ENCODE results near the gene SARDH.

The SARDH gene

DNA sequence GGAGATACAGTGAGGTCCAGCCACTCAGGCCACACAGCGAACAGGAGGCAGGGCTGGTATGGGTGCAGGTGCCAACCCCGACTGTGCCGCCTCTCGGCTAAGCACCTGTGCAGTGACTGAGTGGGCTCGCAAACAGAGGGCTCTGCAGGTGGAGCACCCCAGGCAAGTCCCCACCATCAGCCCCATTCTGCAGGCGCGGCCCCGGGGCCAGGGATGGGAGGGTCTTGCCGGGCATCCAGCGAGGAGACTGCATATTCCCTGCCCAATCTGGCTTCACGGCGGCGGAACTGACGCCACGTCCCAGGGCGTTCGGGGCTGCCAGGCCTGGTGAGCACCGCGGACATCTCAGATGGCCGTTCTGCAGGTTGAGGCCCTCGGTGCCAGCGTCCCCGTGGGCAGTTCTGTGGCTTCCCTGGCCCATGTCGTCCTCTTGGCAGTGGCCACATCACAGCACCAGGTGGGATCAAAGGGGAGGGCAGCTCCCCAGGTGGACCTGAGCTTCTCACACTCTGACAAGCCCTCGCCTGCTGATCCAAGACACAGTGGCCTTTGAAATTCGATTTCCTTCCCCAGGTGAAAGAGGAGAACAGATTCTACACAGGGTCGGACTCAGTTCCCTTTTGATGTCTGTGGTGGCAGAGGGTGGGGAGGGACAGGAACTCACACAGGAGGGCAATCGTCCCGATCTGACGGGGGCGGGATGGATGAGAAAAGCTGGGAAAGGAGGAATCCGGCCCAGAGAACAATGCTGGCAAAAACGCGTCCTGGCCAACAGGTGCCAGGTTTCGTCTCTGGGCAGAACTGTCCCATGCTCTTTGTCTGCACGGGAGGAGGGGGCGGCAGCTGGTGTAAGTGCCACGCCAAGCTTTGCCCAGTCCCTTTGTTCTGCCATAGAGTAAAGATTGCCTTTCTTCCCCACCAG lies 83.2 kb downstream of the SARDH start:
- Histone ChIP-seq H3K27me3 (ENCODE audit: insufficient read depth, low read length) (peaks cover 47% of the 10 kb centered on the region), H3K9ac (ENCODE audit: low read depth, low read length) (no peak overlapping the region), H3K27ac (ENCODE audit: low read length) (no peak overlapping the region), H3K4me3 (ENCODE audit: low read length) (no peak overlapping the region), H3K36me3 (ENCODE audit: insufficient read depth, low read depth, low read length) (no peaks in the 10 kb centered on the region), H3K9me3 (ENCODE audit: insufficient read depth, low read depth, low read length) (no peaks in the 10 kb centered on the region), H3K4me1 (ENCODE audit: insufficient read depth, low read length) (no peaks in the 10 kb centered on the region; the same call in 1 of the 2 replicates)

DNA sequence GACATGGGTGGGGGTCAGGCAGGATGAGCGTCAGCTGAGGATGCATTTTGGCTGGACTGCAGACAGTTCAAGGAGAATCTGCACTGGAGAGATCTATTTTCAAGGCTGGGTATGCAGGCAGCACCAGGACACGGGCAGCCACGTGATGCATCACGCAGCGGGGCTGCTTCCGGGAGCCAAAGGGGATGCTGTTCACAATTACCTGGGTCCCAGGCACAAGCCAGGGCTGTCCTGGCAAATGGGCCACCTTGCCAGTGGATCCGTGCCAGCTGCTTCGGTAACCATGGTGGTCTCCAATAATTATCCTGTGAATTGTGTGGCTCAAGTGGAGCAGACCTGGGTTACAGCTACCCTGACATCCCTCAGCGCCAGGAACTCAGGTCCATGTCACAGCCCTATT lies 84.5 kb downstream of the SARDH start:
- no peaks in the 10 kb centered on the region; the same call in 1 of the 2 replicates for H3K4me1 ChIP-seq (ENCODE audit: insufficient read depth, low read length)
- H3K9ac ChIP-seq (ENCODE audit: low read depth, low read length) = no peak overlapping the region
- H3K36me3 ChIP-seq (ENCODE audit: insufficient read depth, low read depth, low read length) = no peaks in the 10 kb centered on the region
- H3K27me3 ChIP-seq (ENCODE audit: insufficient read depth, low read length) = peaks cover 33% of the 10 kb centered on the region
- no peaks in the 10 kb centered on the region for H3K9me3 ChIP-seq (ENCODE audit: insufficient read depth, low read depth, low read length)
- H3K4me3 ChIP-seq (ENCODE audit: low read length) = no peak overlapping the region
- no peak overlapping the region for H3K27ac ChIP-seq (ENCODE audit: low read length)

DNA sequence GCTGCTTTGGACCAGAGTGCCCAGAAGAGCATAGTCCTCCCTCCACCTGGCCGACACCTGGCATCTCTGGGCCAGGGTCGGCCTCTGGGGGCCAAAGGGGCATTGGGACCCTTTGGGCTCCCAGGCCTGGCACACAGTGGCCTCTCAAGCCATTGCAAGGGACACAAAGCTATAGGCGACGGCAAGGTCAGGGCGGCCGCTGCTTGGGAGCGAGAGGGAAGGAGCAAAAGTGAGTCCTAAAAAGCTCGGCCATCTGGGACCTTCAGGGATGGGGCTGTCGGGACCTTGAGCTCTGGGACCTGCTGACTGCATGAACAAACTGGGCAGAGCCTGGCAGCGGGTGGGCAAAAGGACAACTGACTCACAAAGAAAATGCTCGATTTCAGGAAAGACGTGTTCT lies 88.1 kb downstream of the SARDH start:
- peaks cover 1% of the 10 kb centered on the region; the same call in 1 of the 2 replicates for H3K27me3 ChIP-seq (ENCODE audit: insufficient read depth, low read length)
- H3K36me3 ChIP-seq (ENCODE audit: insufficient read depth, low read depth, low read length) = no peaks in the 10 kb centered on the region
- H3K9ac ChIP-seq (ENCODE audit: low read depth, low read length) = no peak overlapping the region
- no peak overlapping the region for H3K4me3 ChIP-seq (ENCODE audit: low read length)
- H3K27ac ChIP-seq (ENCODE audit: low read length) = no peak overlapping the region
- H3K4me1 ChIP-seq (ENCODE audit: insufficient read depth, low read length) = no peaks in the 10 kb centered on the region
- no peaks in the 10 kb centered on the region for H3K9me3 ChIP-seq (ENCODE audit: insufficient read depth, low read depth, low read length)

DNA sequence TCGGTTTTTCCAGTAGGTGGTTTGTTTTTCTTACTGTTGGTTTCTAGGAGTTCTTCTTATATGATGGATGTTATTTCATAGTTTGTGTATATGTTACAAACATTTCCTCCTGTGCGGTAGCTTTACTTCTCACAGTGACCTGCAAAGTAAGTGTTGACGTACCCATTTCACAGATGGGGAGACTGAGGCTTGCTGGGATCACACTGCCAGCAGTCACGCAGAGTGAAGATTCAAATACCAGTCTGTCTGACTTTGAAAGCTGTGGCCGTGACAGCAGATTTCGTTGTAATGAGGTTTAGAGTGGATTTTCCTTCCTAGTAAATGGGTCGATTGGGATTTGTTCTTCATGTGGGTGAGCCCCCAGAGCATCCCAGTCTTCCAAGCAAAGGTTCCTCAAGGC lies 89.0 kb downstream of the SARDH start:
- H3K9me3 ChIP-seq (ENCODE audit: insufficient read depth, low read depth, low read length) = no peaks in the 10 kb centered on the region
- no peak overlapping the region for H3K4me3 ChIP-seq (ENCODE audit: low read length)
- no peaks in the 10 kb centered on the region; the same call in 1 of the 2 replicates for H3K27me3 ChIP-seq (ENCODE audit: insufficient read depth, low read length)
- no peak overlapping the region for H3K9ac ChIP-seq (ENCODE audit: low read depth, low read length)
- H3K27ac ChIP-seq (ENCODE audit: low read length) = no peak overlapping the region
- no peaks in the 10 kb centered on the region for H3K4me1 ChIP-seq (ENCODE audit: insufficient read depth, low read length)
- no peaks in the 10 kb centered on the region for H3K36me3 ChIP-seq (ENCODE audit: insufficient read depth, low read depth, low read length)

DNA sequence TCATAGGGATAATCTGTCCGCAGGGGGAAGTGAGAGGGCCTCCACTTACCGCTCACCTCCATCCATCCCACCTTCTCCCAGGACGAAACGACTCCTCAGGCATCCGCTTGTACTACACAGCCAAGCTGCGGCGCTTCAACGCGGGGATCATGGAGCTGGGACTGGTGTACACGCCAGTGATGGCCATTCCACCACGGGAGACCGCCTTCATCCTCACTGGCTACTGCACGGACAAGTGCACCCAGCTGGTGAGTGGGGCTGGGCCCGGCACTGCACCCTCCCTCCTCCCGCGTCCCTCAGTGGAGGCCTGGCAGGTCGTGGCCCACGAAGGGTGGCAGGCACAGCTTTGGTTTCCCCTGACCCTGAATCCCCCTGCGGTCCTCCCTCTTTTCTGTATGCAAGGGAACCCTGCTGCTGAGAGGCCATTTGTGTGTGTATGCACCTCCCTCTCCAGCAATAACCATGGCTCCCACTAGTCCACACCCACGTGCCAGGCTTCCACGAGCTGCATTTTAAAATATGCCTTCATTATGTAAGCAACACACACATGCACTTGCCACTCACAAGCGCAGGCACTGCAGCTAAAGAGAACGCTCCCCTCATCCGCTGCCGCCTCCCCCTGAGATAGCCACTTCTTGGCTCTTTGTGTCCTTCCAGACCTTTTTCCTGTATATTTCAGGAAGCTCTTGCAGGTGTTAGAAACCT lies 90.2 kb downstream of the SARDH start:
- Histone ChIP-seq H3K9me3 (ENCODE audit: insufficient read depth, low read depth, low read length) (no peaks in the 10 kb centered on the region), H3K36me3 (ENCODE audit: insufficient read depth, low read depth, low read length) (no peaks in the 10 kb centered on the region), H3K27ac (ENCODE audit: low read length) (no peak overlapping the region), H3K9ac (ENCODE audit: low read depth, low read length) (no peak overlapping the region), H3K27me3 (ENCODE audit: insufficient read depth, low read length) (no peaks in the 10 kb centered on the region; the same call in 1 of the 2 replicates), H3K4me3 (ENCODE audit: low read length) (no peak overlapping the region), H3K4me1 (ENCODE audit: insufficient read depth, low read length) (no peaks in the 10 kb centered on the region)

DNA sequence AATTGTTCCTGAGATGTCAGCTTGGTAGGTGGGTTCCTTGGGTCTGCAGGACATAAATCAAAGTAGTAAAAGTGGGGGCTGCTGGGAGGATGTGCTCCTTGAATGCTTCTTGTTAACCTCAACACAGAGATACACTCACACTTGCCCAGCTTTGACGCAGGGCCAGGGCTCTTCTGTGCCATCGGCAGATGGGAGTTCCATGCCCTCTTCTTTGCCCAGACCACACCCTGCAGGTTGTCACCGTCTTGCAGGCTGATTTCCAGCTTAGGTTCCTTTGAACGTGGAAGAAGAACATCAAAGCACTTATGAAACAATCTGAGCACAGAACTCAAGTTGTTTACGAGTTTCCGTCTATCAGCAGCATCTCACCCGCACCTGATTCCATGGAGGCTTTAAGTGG lies 91.0 kb downstream of the SARDH start:
- Histone ChIP-seq H3K9ac (ENCODE audit: low read depth, low read length) (no peak overlapping the region), H3K27ac (ENCODE audit: low read length) (no peak overlapping the region), H3K4me1 (ENCODE audit: insufficient read depth, low read length) (no peaks in the 10 kb centered on the region), H3K27me3 (ENCODE audit: insufficient read depth, low read length) (no peaks in the 10 kb centered on the region; the same call in 1 of the 2 replicates), H3K9me3 (ENCODE audit: insufficient read depth, low read depth, low read length) (no peaks in the 10 kb centered on the region), H3K36me3 (ENCODE audit: insufficient read depth, low read depth, low read length) (no peaks in the 10 kb centered on the region), H3K4me3 (ENCODE audit: low read length) (no peak overlapping the region)

DNA sequence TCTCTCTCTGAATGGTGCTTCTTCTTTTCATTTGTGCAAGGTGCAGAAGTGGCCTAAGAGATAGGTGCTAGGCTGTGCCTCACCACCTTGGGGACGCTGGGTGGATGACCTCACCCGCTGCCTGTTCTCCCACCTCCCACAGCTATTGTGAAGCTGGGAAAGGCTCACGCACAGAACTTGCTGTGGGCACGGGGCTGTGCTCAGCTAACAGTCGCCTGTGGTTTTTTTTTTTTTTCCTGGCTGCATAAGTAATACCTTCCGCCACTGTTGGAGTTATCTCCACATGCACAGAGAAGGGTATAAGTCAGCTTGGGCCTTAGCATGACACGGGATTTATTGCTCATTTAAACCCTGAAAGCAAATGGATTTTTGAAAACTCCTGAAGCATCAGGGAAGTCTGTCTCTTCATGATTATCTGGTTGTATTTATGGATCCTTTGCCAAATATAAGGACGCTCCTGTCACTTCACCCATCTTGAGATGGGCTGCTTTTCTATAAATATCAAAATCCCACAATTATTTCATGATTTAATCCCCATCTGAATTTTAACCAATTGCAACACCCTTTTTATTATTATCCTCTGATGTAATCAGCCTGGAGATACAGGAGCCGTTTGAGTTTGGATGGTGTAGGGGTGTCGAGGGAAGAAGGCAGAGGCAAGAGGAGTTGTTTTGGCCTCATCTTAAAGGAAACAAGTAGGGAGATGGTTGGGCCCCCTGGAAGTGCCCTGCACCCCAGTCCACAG lies 93.0 kb downstream of the SARDH start:
- H3K36me3 ChIP-seq (ENCODE audit: insufficient read depth, low read depth, low read length) = no peaks in the 10 kb centered on the region
- no peak overlapping the region for H3K4me3 ChIP-seq (ENCODE audit: low read length)
- H3K4me1 ChIP-seq (ENCODE audit: insufficient read depth, low read length) = no peaks in the 10 kb centered on the region
- H3K9me3 ChIP-seq (ENCODE audit: insufficient read depth, low read depth, low read length) = no peaks in the 10 kb centered on the region
- H3K27me3 ChIP-seq (ENCODE audit: insufficient read depth, low read length) = no peaks in the 10 kb centered on the region
- no peak overlapping the region for H3K27ac ChIP-seq (ENCODE audit: low read length)
- H3K9ac ChIP-seq (ENCODE audit: low read depth, low read length) = no peak overlapping the region

DNA sequence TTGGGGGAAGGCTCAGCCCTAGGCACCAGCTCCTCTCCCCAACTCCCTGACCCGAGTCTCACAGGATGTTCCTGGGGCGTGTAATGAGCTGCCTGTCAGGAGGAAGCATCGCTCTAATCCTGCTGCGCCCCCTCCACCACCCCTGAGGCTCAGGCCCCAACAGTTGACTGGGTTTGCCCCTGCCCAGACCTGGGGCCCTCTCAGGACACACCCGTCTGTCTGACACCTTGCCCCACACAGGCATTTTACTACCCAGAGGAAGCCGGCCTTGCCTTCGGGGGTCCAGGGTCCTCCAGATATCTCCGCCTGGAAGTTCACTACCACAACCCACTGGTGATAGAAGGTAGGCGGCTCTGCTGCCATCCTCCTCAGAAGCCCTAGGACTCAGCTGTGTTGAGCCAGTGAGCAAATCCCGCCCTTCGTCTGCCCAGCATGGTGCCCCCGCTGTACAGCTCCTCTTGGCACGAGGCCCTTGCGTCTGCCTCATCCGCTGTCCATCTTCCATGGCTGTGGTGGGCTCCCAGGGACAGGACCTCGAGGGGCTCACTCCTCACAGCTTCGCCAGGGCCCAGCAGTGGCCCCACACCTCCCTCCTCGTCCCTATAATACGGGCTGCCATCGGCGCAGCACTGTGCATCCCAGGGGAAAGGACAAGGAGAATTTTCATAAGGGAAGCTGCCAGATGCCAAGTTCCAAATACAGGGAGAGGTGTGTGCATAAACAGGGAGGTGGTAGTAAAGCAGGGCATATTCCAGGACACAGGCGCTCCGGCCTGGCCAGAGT lies 94.0 kb downstream of the SARDH start:
- H3K4me3 ChIP-seq (ENCODE audit: low read length) = no peak overlapping the region
- H3K36me3 ChIP-seq (ENCODE audit: insufficient read depth, low read depth, low read length) = no peaks in the 10 kb centered on the region
- H3K27ac ChIP-seq (ENCODE audit: low read length) = no peak overlapping the region
- H3K4me1 ChIP-seq (ENCODE audit: insufficient read depth, low read length) = no peaks in the 10 kb centered on the region
- no peaks in the 10 kb centered on the region for H3K27me3 ChIP-seq (ENCODE audit: insufficient read depth, low read length)
- H3K9ac ChIP-seq (ENCODE audit: low read depth, low read length) = no peak overlapping the region
- H3K9me3 ChIP-seq (ENCODE audit: insufficient read depth, low read depth, low read length) = no peaks in the 10 kb centered on the region

DNA sequence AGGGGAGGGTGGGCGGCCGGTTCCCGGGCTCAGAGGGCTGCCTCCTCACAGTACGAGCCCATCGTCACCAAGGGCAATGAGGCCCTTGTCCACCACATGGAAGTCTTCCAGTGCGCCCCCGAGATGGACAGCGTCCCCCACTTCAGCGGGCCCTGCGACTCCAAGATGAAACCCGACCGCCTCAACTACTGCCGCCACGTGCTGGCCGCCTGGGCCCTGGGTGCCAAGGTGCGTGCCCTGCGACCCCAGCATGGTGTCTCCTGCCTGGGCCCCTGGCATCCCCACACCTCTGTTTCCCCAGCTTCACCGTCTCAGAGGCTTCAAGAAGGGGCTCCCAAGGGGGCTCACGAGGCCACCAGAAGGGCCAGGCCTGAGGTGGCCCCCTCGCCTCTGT lies 94.8 kb downstream of the SARDH start:
- H3K27me3 ChIP-seq (ENCODE audit: insufficient read depth, low read length) = no peaks in the 10 kb centered on the region
- H3K9ac ChIP-seq (ENCODE audit: low read depth, low read length) = no peak overlapping the region
- no peaks in the 10 kb centered on the region; the same call in 1 of the 2 replicates for H3K4me1 ChIP-seq (ENCODE audit: insufficient read depth, low read length)
- no peaks in the 10 kb centered on the region for H3K9me3 ChIP-seq (ENCODE audit: insufficient read depth, low read depth, low read length)
- no peak overlapping the region for H3K27ac ChIP-seq (ENCODE audit: low read length)
- no peaks in the 10 kb centered on the region for H3K36me3 ChIP-seq (ENCODE audit: insufficient read depth, low read depth, low read length)
- H3K4me3 ChIP-seq (ENCODE audit: low read length) = no peak overlapping the region

DNA sequence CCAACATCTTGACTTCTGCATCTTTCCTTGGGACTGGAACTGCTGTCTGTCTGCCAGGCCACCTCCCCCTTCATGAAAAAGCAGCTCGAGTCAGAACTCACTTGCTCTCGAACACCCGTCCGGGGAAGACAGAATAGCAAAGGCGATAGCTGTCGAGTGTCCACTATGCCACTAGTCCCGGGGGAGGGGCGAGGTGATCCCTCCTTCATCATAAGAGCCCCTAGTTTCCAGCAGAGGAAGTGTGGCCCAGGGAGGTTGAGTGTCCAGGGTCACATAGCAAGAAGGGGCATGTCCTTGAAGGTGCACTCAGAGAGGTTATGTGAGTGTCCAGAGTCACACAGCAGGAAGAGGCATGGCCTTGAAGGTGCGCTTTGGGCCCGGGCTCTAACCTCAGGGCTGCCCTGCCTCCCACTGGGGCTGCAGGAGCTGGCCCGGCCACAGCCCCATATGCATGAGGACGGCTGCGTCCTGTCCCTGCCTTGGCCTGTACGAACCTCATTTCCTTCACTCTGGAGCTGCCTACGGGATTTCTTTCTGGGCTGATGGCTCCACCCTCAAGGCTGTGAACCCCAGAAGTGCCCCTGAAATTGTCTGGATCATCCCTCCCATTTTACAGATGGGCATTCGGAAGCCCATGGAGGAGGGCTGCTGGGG lies 95.3 kb downstream of the SARDH start:
- Histone ChIP-seq H3K4me1 (ENCODE audit: insufficient read depth, low read length) (peaks cover 2% of the 10 kb centered on the region; the same call in 1 of the 2 replicates), H3K4me3 (ENCODE audit: low read length) (no peak overlapping the region), H3K9ac (ENCODE audit: low read depth, low read length) (no peak overlapping the region), H3K9me3 (ENCODE audit: insufficient read depth, low read depth, low read length) (no peaks in the 10 kb centered on the region), H3K36me3 (ENCODE audit: insufficient read depth, low read depth, low read length) (no peaks in the 10 kb centered on the region), H3K27me3 (ENCODE audit: insufficient read depth, low read length) (no peaks in the 10 kb centered on the region), H3K27ac (ENCODE audit: low read length) (no peak overlapping the region)

All from iPS-20b (cell line).